ENCODE results near the gene PRR33.
"Not testable (repeated sequence)": the region's sequence is repeated elsewhere in the genome, so short reads cannot be mapped to it uniquely, and the experiment has no call there.

- not testable (repeated sequence) for TF ChIP-seq POLR2AphosphoS5 (IDR thresholded peaks at IDR 0.05; ENCODE audit: low read depth, low read length)
- TF ChIP-seq, protein P1, sequence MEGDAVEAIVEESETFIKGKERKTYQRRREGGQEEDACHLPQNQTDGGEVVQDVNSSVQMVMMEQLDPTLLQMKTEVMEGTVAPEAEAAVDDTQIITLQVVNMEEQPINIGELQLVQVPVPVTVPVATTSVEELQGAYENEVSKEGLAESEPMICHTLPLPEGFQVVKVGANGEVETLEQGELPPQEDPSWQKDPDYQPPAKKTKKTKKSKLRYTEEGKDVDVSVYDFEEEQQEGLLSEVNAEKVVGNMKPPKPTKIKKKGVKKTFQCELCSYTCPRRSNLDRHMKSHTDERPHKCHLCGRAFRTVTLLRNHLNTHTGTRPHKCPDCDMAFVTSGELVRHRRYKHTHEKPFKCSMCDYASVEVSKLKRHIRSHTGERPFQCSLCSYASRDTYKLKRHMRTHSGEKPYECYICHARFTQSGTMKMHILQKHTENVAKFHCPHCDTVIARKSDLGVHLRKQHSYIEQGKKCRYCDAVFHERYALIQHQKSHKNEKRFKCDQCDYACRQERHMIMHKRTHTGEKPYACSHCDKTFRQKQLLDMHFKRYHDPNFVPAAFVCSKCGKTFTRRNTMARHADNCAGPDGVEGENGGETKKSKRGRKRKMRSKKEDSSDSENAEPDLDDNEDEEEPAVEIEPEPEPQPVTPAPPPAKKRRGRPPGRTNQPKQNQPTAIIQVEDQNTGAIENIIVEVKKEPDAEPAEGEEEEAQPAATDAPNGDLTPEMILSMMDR (IDR thresholded peaks at IDR 0.05), result not testable (repeated sequence)
These were observed 17.9 kb downstream of the PRR33 start for GRCh38 chr11:1873813-1874150.

Data from Panc1 (cell line).